Measurements from ENCODE around the gene SERINC2. TPM values are rescaled to one million over a fixed set of nuclear protein-coding genes. Genes with fewer than 3 reads are reported as not detected.

Gene SERINC2
- total and polyA plus RNA-seq, 2 experiments from 2014 or later = 8.1 to 14.7 TPM

GRCh38 chr1:31483012-31483946 is 70.3 kb downstream of the SERINC2 start:
- no peaks in the 10 kb centered on the region for H3K27me3 ChIP-seq
- no peak overlapping the region for H3K27ac ChIP-seq
- no peaks in the 10 kb centered on the region for H3K9me3 ChIP-seq (ENCODE audit: low read depth)
- no peak overlapping the region for H3K4me3 ChIP-seq
- H3K36me3 ChIP-seq = no peaks in the 10 kb centered on the region
- peak in 1 of 2 donors; percentile 97 for DNase-seq (ENCODE audit: low read depth in 1 of 2, low spot score in 1 of 2)
- H3K4me1 ChIP-seq (ENCODE audit: low read depth) = no peaks in the 10 kb centered on the region
- TF ChIP-seq CTCF (IDR thresholded peaks at IDR 0.05; ENCODE audit: low read depth, low read length) = no peak

Other genes starting within 250 kb of the SERINC2 start
- gene NKAIN1, start 173.3 kb upstream of the SERINC2 start, total RNA-seq = 1.7 and 1.9 TPM in 2 replicates
- gene NKAIN1, start 173.3 kb upstream of the SERINC2 start, polyA plus RNA-seq = 2.4 and 2.8 TPM in 2 replicates
- gene SNRNP40, start 116.4 kb upstream of the SERINC2 start, total RNA-seq = 39.5 and 54.8 TPM in 2 replicates
- 69.2 and 69.5 TPM in 2 replicates for gene SNRNP40, start 116.4 kb upstream of the SERINC2 start, polyA plus RNA-seq
- gene ZCCHC17, start 116.2 kb upstream of the SERINC2 start, total RNA-seq = 40.7 and 41.8 TPM in 2 replicates
- gene ZCCHC17, start 116.2 kb upstream of the SERINC2 start, polyA plus RNA-seq = 74.4 and 76.1 TPM in 2 replicates
- 250 and 642 TPM in 2 replicates for gene FABP3, start 40.1 kb upstream of the SERINC2 start, total RNA-seq
- 346 and 595 TPM in 2 replicates for gene FABP3, start 40.1 kb upstream of the SERINC2 start, polyA plus RNA-seq
- gene TINAGL1, start 163.3 kb downstream of the SERINC2 start, total RNA-seq = 10.3 and 11.3 TPM in 2 replicates
- 4.4 and 9.1 TPM in 2 replicates for gene TINAGL1, start 163.3 kb downstream of the SERINC2 start, polyA plus RNA-seq
- not detected in 2 replicates for gene HCRTR1, start 204.5 kb downstream of the SERINC2 start, total RNA-seq
- gene HCRTR1, start 204.5 kb downstream of the SERINC2 start, polyA plus RNA-seq = not detected in 2 replicates
- 89.5 and 97.8 TPM in 2 replicates for gene PEF1, start 231.7 kb downstream of the SERINC2 start, total RNA-seq
- gene PEF1, start 231.7 kb downstream of the SERINC2 start, polyA plus RNA-seq = 89.3 and 109 TPM in 2 replicates

Measured in cardiac muscle cell (in vitro differentiated cells and primary cell).